H9 (cell line): Measurements from ENCODE around the gene GPC3. TPM values are rescaled to one million over a fixed set of nuclear protein-coding genes. Genes with fewer than 3 reads are reported as not detected.

Source experiments
- DNase-seq: peaks from one replicate; pipeline ENCODE4 v3.0.0-alpha.2; 2017
- H2AFZ ChIP-seq: one replicate; pipeline ENCODE4 v1.6.1; 2013; ENCODE audit warnings: mild to moderate bottlenecking, low read length, control low read depth, moderate library complexity
- H2AK5ac ChIP-seq: 2 replicates; pipeline ENCODE4 v1.6.1; 2013; ENCODE audit warnings: low read length, control low read depth, mixed read lengths; ENCODE audit not compliant: insufficient read length
- H2BK120ac ChIP-seq: one replicate; pipeline ENCODE4 v1.6.1; 2013; ENCODE audit warnings: low read depth, mild to moderate bottlenecking, low read length, control low read depth, inconsistent platforms; ENCODE audit not compliant: poor library complexity, severe bottlenecking
- H2BK12ac ChIP-seq: 2 replicates; pipeline ENCODE4 v1.6.1; 2013; ENCODE audit warnings: low read length, control low read depth, mixed read lengths, low read depth; ENCODE audit not compliant: insufficient read length
- H2BK15ac ChIP-seq: 2 replicates; pipeline ENCODE4 v1.6.1; 2013; ENCODE audit warnings: low read depth, low read length, control low read depth
- H2BK20ac ChIP-seq: one replicate; pipeline ENCODE4 v1.6.1; 2013; ENCODE audit warnings: low read depth, mild to moderate bottlenecking, low read length, control low read depth, inconsistent platforms; ENCODE audit not compliant: poor library complexity, severe bottlenecking
- H2BK5ac ChIP-seq: 2 replicates; pipeline ENCODE4 v1.6.1; 2013; ENCODE audit warnings: low read length, control low read depth, mixed read lengths; ENCODE audit not compliant: insufficient read length
- H3K14ac ChIP-seq: 2 replicates; pipeline ENCODE4 v1.6.1; 2013; ENCODE audit warnings: low read length, control low read depth; ENCODE audit not compliant: insufficient read depth
- H3K18ac ChIP-seq: 2 replicates; pipeline ENCODE4 v1.6.1; 2013; ENCODE audit warnings: low read depth, mild to moderate bottlenecking, mixed read lengths, low read length, control low read depth; ENCODE audit not compliant: insufficient read length
- H3K23ac ChIP-seq: 2 replicates; pipeline ENCODE4 v1.6.1; 2013; ENCODE audit warnings: low read length, control low read depth, mixed read lengths, low read depth; ENCODE audit not compliant: insufficient read length
- H3K23me2 ChIP-seq: 2 replicates; pipeline ENCODE4 v1.6.1; 2013; ENCODE audit warnings: low read depth, mild to moderate bottlenecking, mixed read lengths, low read length, control low read depth; ENCODE audit not compliant: insufficient read length, poor library complexity, severe bottlenecking
- H3K27ac ChIP-seq: 2 replicates; pipeline ENCODE4 v1.5.1; 2013; ENCODE audit warnings: low read length, control low read depth, mixed read lengths, low read depth; ENCODE audit not compliant: insufficient read length
- H3K27me3 ChIP-seq: 2 replicates; pipeline ENCODE4 v1.6.1; 2013; ENCODE audit warnings: low read length, control low read depth, inconsistent platforms; ENCODE audit not compliant: insufficient read depth
- H3K4ac ChIP-seq: 2 replicates; pipeline ENCODE4 v1.6.1; 2013; ENCODE audit warnings: low read depth, mild to moderate bottlenecking, control low read depth, inconsistent platforms, low read length, moderate library complexity
- H3K4me1 ChIP-seq: 2 replicates; pipeline ENCODE4 v1.6.1; 2013; ENCODE audit warnings: low read length, control low read depth, inconsistent platforms; ENCODE audit not compliant: insufficient read depth
- H3K4me2 ChIP-seq: 2 replicates; pipeline ENCODE4 v1.6.1; 2013; ENCODE audit warnings: low read length, control low read depth, mixed read lengths; ENCODE audit not compliant: insufficient read length, insufficient read depth
- H3K56ac ChIP-seq: 2 replicates; pipeline ENCODE4 v1.6.1; 2013; ENCODE audit warnings: low read depth, mild to moderate bottlenecking, mixed read lengths, low read length, control low read depth; ENCODE audit not compliant: insufficient read length
- H3K79me1 ChIP-seq: 2 replicates; pipeline ENCODE4 v1.6.1; 2013; ENCODE audit warnings: low read depth, mild to moderate bottlenecking, moderate library complexity, low read length, control low read depth, inconsistent platforms; ENCODE audit not compliant: insufficient read depth, poor library complexity, severe bottlenecking
- H3K79me2 ChIP-seq: 2 replicates; pipeline ENCODE4 v1.6.1; 2013; ENCODE audit warnings: low read length, control low read depth, inconsistent platforms; ENCODE audit not compliant: insufficient read depth
- H3K9ac ChIP-seq: 2 replicates; pipeline ENCODE4 v1.6.1; 2013; ENCODE audit warnings: low read length, control low read depth, mixed read lengths; ENCODE audit not compliant: insufficient read length; ENCODE audit errors: extremely low read depth
- H3K9me3 ChIP-seq: one replicate; pipeline ENCODE4 v1.6.1; 2013; ENCODE audit warnings: low read depth, low read length, inconsistent platforms; ENCODE audit not compliant: control insufficient read depth
- H3T11ph ChIP-seq: one replicate; pipeline ENCODE4 v1.6.1; 2013; ENCODE audit warnings: mild to moderate bottlenecking, low read length, control low read depth, inconsistent platforms
- H4K20me1 ChIP-seq: one replicate; pipeline ENCODE4 v1.6.1; 2013; ENCODE audit not compliant: control insufficient read depth, insufficient read length, insufficient read depth
- H4K5ac ChIP-seq: 2 replicates; pipeline ENCODE4 v1.6.1; 2013; ENCODE audit warnings: low read depth, mild to moderate bottlenecking, mixed read lengths, low read length, control low read depth; ENCODE audit not compliant: insufficient read length
- H4K8ac ChIP-seq: replicated peaks from 2 replicates; pipeline ENCODE4 v1.6.1; 2013; ENCODE audit warnings: low read length, control low read depth, mixed read lengths, low read depth; ENCODE audit not compliant: insufficient read length
- H4K91ac ChIP-seq: 2 replicates; pipeline ENCODE4 v1.6.1; 2013; ENCODE audit warnings: low read depth, mild to moderate bottlenecking, moderate library complexity, mixed read lengths, low read length, control low read depth; ENCODE audit not compliant: insufficient read length
- H3K27ac Mint-ChIP-seq, 3 experiments: 2 replicates in 2 of 3; 3 replicates in 1 of 3; pipeline ENCODE4 v1.8.0; 2020 to 2021; ENCODE audit warnings: mixed read lengths in 3 of 3, mild to moderate bottlenecking in 1 of 3, moderate library complexity in 1 of 3
- H3K27me3 Mint-ChIP-seq: 2 replicates; pipeline ENCODE4 v1.8.0; 2021; ENCODE audit warnings: low read depth, mild to moderate bottlenecking, moderate library complexity, mixed read lengths
- H3K36me3 Mint-ChIP-seq, 3 experiments: 2 replicates in 2 of 3; 3 replicates in 1 of 3; pipeline ENCODE4 v1.8.0; 2020 to 2021; ENCODE audit warnings: low read depth in 3 of 3, mixed read lengths in 3 of 3; ENCODE audit not compliant: insufficient read depth in 1 of 3
- H3K4me1 Mint-ChIP-seq, 2 experiments: 2 replicates each; pipeline ENCODE4 v1.8.0; 2020; ENCODE audit warnings: mixed read lengths in 2 of 2
- H3K4me3 Mint-ChIP-seq, 2 experiments: 2 replicates in 1 of 2; 3 replicates in 1 of 2; pipeline ENCODE4 v1.8.0; 2020 to 2021; ENCODE audit warnings: mild to moderate bottlenecking in 2 of 2, mixed read lengths in 2 of 2, moderate library complexity in 1 of 2
- H3K9me3 Mint-ChIP-seq, 2 experiments: 2 replicates in 1 of 2; 3 replicates in 1 of 2; pipeline ENCODE4 v1.8.0; 2020; ENCODE audit warnings: mild to moderate bottlenecking in 2 of 2, mixed read lengths in 2 of 2, moderate library complexity in 1 of 2
- CTCF ChIP-seq: fragments of 200-600 bp; sonication (generic); conservative IDR thresholded peaks from 3 replicates; pipeline ENCODE4 v1.8.0; 2021; ENCODE audit warnings: antibody characterized with exemption, mild to moderate bottlenecking
- whole genome bisulfite sequencing: extraction: QIAGEN DNeasy Blood & Tissue Kit; methylation state at CpG from one replicate; pipeline ENCODE4 v1.1.7; 2013; ENCODE audit warnings: missing lambda C conversion rate, low lambda C conversion rate, mixed read lengths; ENCODE audit not compliant: insufficient read length; ENCODE audit errors: extremely low coverage; 5-methylcytosine and 5-hydroxymethylcytosine counted together
- total RNA-seq: library from RNA; stranded (reverse); gene quantifications from 2 replicates; pipeline ENCODE4 v1.2.1, GENCODE V29; 2021

The GPC3 gene
- total RNA-seq, 1 experiment from 2014 or later: 108 TPM

GRCh38 chrX:133911825-133912495 is 73.4 kb downstream of the GPC3 start:
- H4K5ac ChIP-seq: no peak overlapping the region
- no peak overlapping the region for H2BK12ac ChIP-seq
- no peak overlapping the region for H3K4ac ChIP-seq
- no peak overlapping the region for H3K23ac ChIP-seq
- H2BK120ac ChIP-seq: no peak overlapping the region
- H3K27ac ChIP-seq: no peak overlapping the region
- no peak overlapping the region for H3K56ac ChIP-seq
- Mint-ChIP-seq H3K27ac (peak overlapping the region in 2 of 3 experiments; percentile 10 to 64; a peak in 2 of 7 replicates), H3K27me3 (no peaks in the 10 kb centered on the region), H3K9me3 (peaks cover 0 to 5% of the 10 kb centered on the region in 2 experiments; a peak in 1 of 5 replicates), H3K36me3 (peaks cover 1 to 9% (median 6%) of the 10 kb centered on the region in 3 experiments; a peak in 5 of 7 replicates), H3K4me3 (peak overlapping the region in 1 of 2 experiments; percentile 30; a peak in 2 of 5 replicates), H3K4me1 (peaks cover 39 to 47% of the 10 kb centered on the region in 2 experiments)
- no peak overlapping the region for H3K14ac ChIP-seq
- no peaks in the 10 kb centered on the region for H3K9me3 ChIP-seq
- no CpG with 5 or more reads among the region's 4 CpGs for WGBS
- no peak overlapping the region for H4K91ac ChIP-seq
- no peak overlapping the region for H4K8ac ChIP-seq
- TF ChIP-seq CTCF: no peak
- DNase-seq: no peak
- H4K20me1 ChIP-seq: no peaks in the 10 kb centered on the region
- H2BK20ac ChIP-seq: no peak overlapping the region
- no peak overlapping the region for H2BK5ac ChIP-seq
- peaks cover 4% of the 10 kb centered on the region; the same call in 1 of the 2 replicates for H3K4me1 ChIP-seq
- no peak overlapping the region for H3K18ac ChIP-seq
- H2BK15ac ChIP-seq: no peak overlapping the region
- no peak overlapping the region for H3K4me2 ChIP-seq
- no peaks in the 10 kb centered on the region for H3K27me3 ChIP-seq
- no peak overlapping the region for H2AK5ac ChIP-seq
- H3K79me2 ChIP-seq: no peaks in the 10 kb centered on the region
- no peaks in the 10 kb centered on the region for H3K79me1 ChIP-seq
- H3T11ph ChIP-seq: no peak overlapping the region
- no peak overlapping the region for H3K9ac ChIP-seq
- no peak overlapping the region for H2AFZ ChIP-seq
- no peaks in the 10 kb centered on the region for H3K23me2 ChIP-seq
